CD14-positive monocyte (primary cell): ENCODE data around the gene RIF1. TPM values are rescaled to one million over a fixed set of nuclear protein-coding genes. Genes with fewer than 3 reads are reported as not detected.

Source experiments
- DNase-seq, 3 donors: peaks; one replicate each; pipeline ENCODE4 v3.0.0-alpha.2; 2011 to 2022
- H2AFZ ChIP-seq: 2 replicates; pipeline ENCODE4 v1.6.0; 2012; ENCODE audit warnings: mild to moderate bottlenecking, low read depth, low read length, inconsistent platforms; ENCODE audit not compliant: insufficient read depth, poor library complexity, severe bottlenecking
- H3K27ac ChIP-seq, 2 donors: 1 replicate in 1 of 2; 2 replicates in 1 of 2; pipeline ENCODE4 v1.5.1; 2012 to 2013; ENCODE audit warnings: low read length in 2 of 2, control low read depth in 1 of 2, inconsistent platforms in 1 of 2, low read depth in 1 of 2, mild to moderate bottlenecking in 1 of 2
- H3K27me3 ChIP-seq, 2 donors: one replicate each; pipeline versions ENCODE4 v1.6.0 to v1.6.1; 2011 to 2013; ENCODE audit warnings: low read length in 2 of 2; ENCODE audit not compliant: control insufficient read depth in 2 of 2, insufficient read depth in 2 of 2
- H3K36me3 ChIP-seq, 2 donors: replicated peaks in 1 of 2; 1 replicate in 1 of 2; 2 replicates in 1 of 2; pipeline versions ENCODE4 v1.5.1 to v1.6.1; 2012 to 2013; ENCODE audit warnings: low read length in 2 of 2, control low read depth in 1 of 2, inconsistent platforms in 1 of 2, mild to moderate bottlenecking in 1 of 2; ENCODE audit not compliant: insufficient read depth in 2 of 2, control insufficient read depth in 1 of 2
- H3K4me1 ChIP-seq, 2 donors: 1 replicate in 1 of 2; 2 replicates in 1 of 2; pipeline versions ENCODE4 v1.5.1 to v1.6.1; 2012 to 2013; ENCODE audit warnings: low read length in 2 of 2, control low read depth in 1 of 2, inconsistent platforms in 1 of 2, mild to moderate bottlenecking in 1 of 2, moderate library complexity in 1 of 2; ENCODE audit not compliant: insufficient read depth in 2 of 2, control insufficient read depth in 1 of 2
- H3K4me2 ChIP-seq: replicated peaks from 2 replicates; pipeline ENCODE3; 2012; ENCODE audit warnings: low read length, moderate library complexity, mild to moderate bottlenecking; ENCODE audit not compliant: poor library complexity, severe bottlenecking; ENCODE audit errors: extremely low read depth
- H3K4me3 ChIP-seq, 3 experiments: fragments of 200-600 bp in 1 of 3; sonication (generic) in 1 of 3; replicated peaks in 1 of 3; 1 replicate in 2 of 3; 2 replicates in 1 of 3; pipeline ENCODE4 v1.5.1; 2011 to 2013; ENCODE audit warnings: low read length in 3 of 3, mild to moderate bottlenecking in 3 of 3, control low read depth in 2 of 3, low read depth in 2 of 3, inconsistent platforms in 1 of 3, moderate library complexity in 1 of 3
- H3K79me2 ChIP-seq: 2 replicates; pipeline ENCODE4 v1.6.0; 2012; ENCODE audit warnings: mild to moderate bottlenecking, control low read depth, inconsistent platforms, low read length, moderate library complexity; ENCODE audit not compliant: insufficient read depth
- H3K9ac ChIP-seq: 2 replicates; pipeline ENCODE4 v1.6.0; 2017; ENCODE audit warnings: low read length, mild to moderate bottlenecking; ENCODE audit not compliant: insufficient read depth, poor library complexity, severe bottlenecking
- H3K9me3 ChIP-seq, 2 donors: replicated peaks in 1 of 2; 1 replicate in 1 of 2; 2 replicates in 1 of 2; pipeline versions ENCODE4 v1.5.1 to v1.6.1; 2012 to 2013; ENCODE audit warnings: low read length in 2 of 2, control low read depth in 1 of 2; ENCODE audit not compliant: control insufficient read depth in 1 of 2, insufficient read depth in 1 of 2
- H4K20me1 ChIP-seq: 2 replicates; pipeline ENCODE4 v1.6.0; 2012; ENCODE audit warnings: mild to moderate bottlenecking, low read length, control low read depth, moderate library complexity; ENCODE audit not compliant: insufficient read depth
- H3K27ac Mint-ChIP-seq, 7 donors: one replicate each; pipeline ENCODE4 v1.8.0; 2020; ENCODE audit warnings: mild to moderate bottlenecking in 7 of 7, mixed read lengths in 7 of 7, moderate library complexity in 6 of 7, inconsistent platforms in 2 of 7
- H3K27me3 Mint-ChIP-seq, 3 donors: one replicate each; pipeline ENCODE4 v1.8.0; 2021 to 2022; ENCODE audit warnings: low read depth in 3 of 3, mild to moderate bottlenecking in 3 of 3, mixed read lengths in 3 of 3, moderate library complexity in 3 of 3, inconsistent platforms in 1 of 3
- H3K36me3 Mint-ChIP-seq, 2 donors: one replicate each; pipeline ENCODE4 v1.8.0; 2020; ENCODE audit warnings: mixed read lengths in 2 of 2, inconsistent platforms in 1 of 2, mild to moderate bottlenecking in 1 of 2
- H3K4me1 Mint-ChIP-seq: one replicate; pipeline ENCODE4 v1.8.0; 2020; ENCODE audit warnings: mild to moderate bottlenecking, mixed read lengths
- H3K4me3 Mint-ChIP-seq, 2 donors: one replicate each; pipeline ENCODE4 v1.8.0; 2020; ENCODE audit warnings: mild to moderate bottlenecking in 2 of 2, mixed read lengths in 2 of 2, moderate library complexity in 1 of 2
- H3K9me3 Mint-ChIP-seq, 7 donors: one replicate each; pipeline ENCODE4 v1.8.0; 2020 to 2022; ENCODE audit warnings: mixed read lengths in 7 of 7, mild to moderate bottlenecking in 6 of 7, moderate library complexity in 6 of 7, inconsistent platforms in 2 of 7
- WGBS: methylation state at CpG from one replicate; pipeline ENCODE4 v1.1.5; 2013; ENCODE audit warnings: missing lambda C conversion rate; ENCODE audit not compliant: insufficient coverage; 5-methylcytosine and 5-hydroxymethylcytosine counted together
- intact Hi-C, 2 donors: fragments of 100-400 bp; cut with micrococcal nuclease; formaldehyde crosslinking; loops; one replicate each; pipeline versions ENCODE4 v1.15.0 to v1.15.1; 2023
- polyA plus RNA-seq, 3 donors: library from polyadenylated mRNA; depleted of rRNA in 1 of 3; unstranded in 2 of 3; stranded (reverse) in 1 of 3; fragments of 300-500 nt in 2 of 3; fragments of >200 nt in 1 of 3; fragmentation: Illumina TruSeq in 2 of 3; gene quantifications; 1 replicate in 2 of 3; 2 replicates in 1 of 3; pipeline ENCODE4 v1.2.3, GENCODE V29; 2012 to 2021
- TF ChIP-seq, protein P1 (sequence below): fragments of 200-600 bp; IDR thresholded peaks from one replicate; pipeline ENCODE4 v1.8.0; 2022; ENCODE audit warnings: antibody characterized with exemption, mild to moderate bottlenecking

Gene RIF1
- polyA plus RNA-seq, 3 donors = 3.8 to 9.3 (median 6.5) TPM

DNA sequence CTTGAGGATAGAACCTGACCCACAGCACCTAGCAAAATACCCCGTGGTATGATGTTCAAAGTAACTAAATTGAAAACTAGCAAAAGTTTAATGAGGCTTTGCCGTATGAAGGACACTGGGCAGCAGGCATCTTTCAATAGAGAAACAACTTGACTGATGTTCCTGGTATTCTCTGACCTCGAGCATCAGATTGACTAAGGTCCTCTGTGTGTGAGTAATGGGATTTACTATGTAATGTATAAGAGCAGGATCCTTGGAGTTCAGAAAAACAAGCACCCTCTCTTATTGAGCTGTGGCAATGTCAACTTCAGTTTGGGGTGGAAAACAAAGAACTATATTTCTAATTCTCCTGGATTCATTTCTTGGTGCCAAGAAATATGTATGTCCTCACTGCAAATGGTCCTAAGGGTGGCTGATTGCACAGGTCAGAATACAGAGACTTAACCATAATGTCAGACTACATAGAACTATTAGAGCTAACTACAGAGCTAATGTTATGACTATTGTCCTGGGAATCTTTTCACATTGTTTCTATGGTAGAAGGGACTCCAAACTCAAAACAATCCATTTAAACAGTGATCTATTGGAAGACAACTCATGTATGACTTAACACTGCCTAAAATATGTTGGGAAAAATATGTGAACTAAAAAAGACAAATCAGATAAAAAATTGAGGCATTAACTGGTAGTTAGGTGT, 47.9 kb upstream of the RIF1 start:
- Histone ChIP-seq H2AFZ (peak overlapping the region; percentile 52), H3K27me3 (no peaks in the 10 kb centered on the region), H3K36me3 (peaks cover 0 to 5% of the 10 kb centered on the region in 2 donors), H3K27ac (no peak overlapping the region), H3K79me2 (no peaks in the 10 kb centered on the region), H3K4me1 (peaks cover 17 to 40% of the 10 kb centered on the region in 2 donors), H3K4me2 (no peak overlapping the region), H4K20me1 (no peaks in the 10 kb centered on the region), H3K9me3 (no peaks in the 10 kb centered on the region), H3K9ac (no peak overlapping the region), H3K4me3 (no peak overlapping the region)
- intact Hi-C loops = loop anchor here in 1 of 2 donors (5.0 kb wide), 1 partner anchor 70 kb away; no protein-coding TSS in a partner anchor
- Mint-ChIP-seq H3K9me3 (peaks cover 0 to 3% (median 0%) of the 10 kb centered on the region in 7 donors), H3K4me3 (no peak overlapping the region), H3K36me3 (peaks cover 2 to 4% of the 10 kb centered on the region in 2 donors), H3K4me1 (peaks cover 26% of the 10 kb centered on the region), H3K27ac (peak overlapping the region in 1 of 7 donors; percentile 26), H3K27me3 (no peaks in the 10 kb centered on the region)
- WGBS = 100% methylated on average over 1 of the region's 3 CpGs
- TF ChIP-seq, protein P1, sequence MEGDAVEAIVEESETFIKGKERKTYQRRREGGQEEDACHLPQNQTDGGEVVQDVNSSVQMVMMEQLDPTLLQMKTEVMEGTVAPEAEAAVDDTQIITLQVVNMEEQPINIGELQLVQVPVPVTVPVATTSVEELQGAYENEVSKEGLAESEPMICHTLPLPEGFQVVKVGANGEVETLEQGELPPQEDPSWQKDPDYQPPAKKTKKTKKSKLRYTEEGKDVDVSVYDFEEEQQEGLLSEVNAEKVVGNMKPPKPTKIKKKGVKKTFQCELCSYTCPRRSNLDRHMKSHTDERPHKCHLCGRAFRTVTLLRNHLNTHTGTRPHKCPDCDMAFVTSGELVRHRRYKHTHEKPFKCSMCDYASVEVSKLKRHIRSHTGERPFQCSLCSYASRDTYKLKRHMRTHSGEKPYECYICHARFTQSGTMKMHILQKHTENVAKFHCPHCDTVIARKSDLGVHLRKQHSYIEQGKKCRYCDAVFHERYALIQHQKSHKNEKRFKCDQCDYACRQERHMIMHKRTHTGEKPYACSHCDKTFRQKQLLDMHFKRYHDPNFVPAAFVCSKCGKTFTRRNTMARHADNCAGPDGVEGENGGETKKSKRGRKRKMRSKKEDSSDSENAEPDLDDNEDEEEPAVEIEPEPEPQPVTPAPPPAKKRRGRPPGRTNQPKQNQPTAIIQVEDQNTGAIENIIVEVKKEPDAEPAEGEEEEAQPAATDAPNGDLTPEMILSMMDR = no peak
- peak in 1 of 3 donors; percentile 40 for DNase-seq

DNA sequence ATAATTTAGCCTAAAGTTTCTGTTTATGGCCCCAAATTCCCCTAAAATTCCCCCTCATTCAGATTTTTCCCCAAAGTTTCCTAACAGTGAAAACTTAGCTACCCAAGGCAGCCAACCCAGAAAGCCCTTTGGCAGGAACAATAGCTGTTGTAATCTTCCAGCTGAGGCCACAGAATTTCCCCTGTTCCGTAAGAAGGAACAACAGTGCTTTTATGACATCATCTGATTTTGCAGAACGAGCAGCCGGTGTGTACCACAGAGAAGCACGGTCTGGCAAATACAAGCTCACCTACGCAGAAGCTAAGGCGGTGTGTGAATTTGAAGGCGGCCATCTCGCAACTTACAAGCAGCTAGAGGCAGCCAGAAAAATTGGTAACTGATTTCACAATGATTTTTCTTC, 46.0 kb upstream of the RIF1 start:
- peak overlapping the region; percentile 38 for H3K4me2 ChIP-seq
- peaks cover 10 to 21% of the 10 kb centered on the region in 2 donors for H3K4me1 ChIP-seq
- no peaks in the 10 kb centered on the region for H3K27me3 Mint-ChIP-seq
- no peaks in the 10 kb centered on the region for H4K20me1 ChIP-seq
- intact Hi-C loops = loop anchor here in 1 of 2 donors (5.0 kb wide), 1 partner anchor 71 kb away; no protein-coding TSS in a partner anchor
- peak overlapping the region; percentile 55 for H3K4me3 Mint-ChIP-seq
- peak overlapping the region; percentile 54 to 62 for H3K27ac ChIP-seq
- H3K27me3 ChIP-seq = no peaks in the 10 kb centered on the region
- peak; percentile 75 to 98 (median 84) for DNase-seq
- H3K27ac Mint-ChIP-seq = peak overlapping the region; percentile 76 to 93 (median 88)
- peaks cover 0 to 3% (median 0%) of the 10 kb centered on the region in 7 donors for H3K9me3 Mint-ChIP-seq
- TF ChIP-seq, protein P1 = no peak
- H3K36me3 Mint-ChIP-seq = peaks cover 4% of the 10 kb centered on the region in 2 donors
- no peak overlapping the region for H3K9ac ChIP-seq
- H3K4me1 Mint-ChIP-seq = peaks cover 12% of the 10 kb centered on the region
- no peaks in the 10 kb centered on the region for H3K79me2 ChIP-seq
- H2AFZ ChIP-seq = peak overlapping the region; percentile 38
- peaks cover 0 to under 1% of the 10 kb centered on the region in 2 donors for H3K9me3 ChIP-seq
- 24% methylated on average over 6 of the region's 8 CpGs for WGBS
- H3K36me3 ChIP-seq = peaks cover 0 to 5% of the 10 kb centered on the region in 2 donors
- H3K4me3 ChIP-seq = peak overlapping the region in 1 of 3 experiments; percentile 21
